ENCODE results near the gene RDH5.

Gene RDH5

DNA sequence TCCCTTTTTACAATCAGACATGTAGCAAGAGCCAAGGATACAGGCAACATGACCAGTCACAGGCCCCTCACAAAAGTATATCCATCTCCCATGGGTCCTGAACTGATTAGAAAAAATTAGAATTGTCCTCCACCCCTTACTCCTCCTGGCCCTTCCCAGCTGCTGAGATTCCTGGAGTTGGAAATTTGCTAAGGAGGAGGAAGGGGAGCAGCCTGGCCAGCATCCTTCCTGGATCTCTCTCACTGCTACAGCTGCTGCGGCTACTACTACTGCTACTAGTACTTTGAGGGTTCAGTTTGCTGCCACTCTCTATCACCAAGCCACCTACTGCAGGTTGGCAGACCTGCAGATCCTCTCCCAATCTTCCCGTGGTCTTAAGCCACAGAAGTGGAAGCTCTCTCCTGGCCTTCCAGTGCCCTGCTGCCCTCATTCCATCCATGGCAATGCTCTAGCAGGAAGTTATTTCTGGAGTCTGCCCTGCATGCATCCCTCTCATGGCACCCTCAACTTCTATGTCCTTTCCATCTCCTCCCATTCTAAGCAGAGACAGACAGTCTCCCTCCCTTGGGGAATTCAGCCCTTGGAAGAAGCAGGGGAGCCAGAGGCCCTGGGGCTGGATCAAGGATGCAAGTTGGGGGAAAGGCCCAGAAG, 13.5 kb upstream of the RDH5 start:
- Histone ChIP-seq H3K4me2 (ENCODE audit: low read length) (peak overlapping the region; percentile 92), H3K9ac (ENCODE audit: low read depth, low read length) (peak overlapping the region; percentile 52), H3K9me3 (replicated peaks; ENCODE audit: low read length) (no peaks in the 10 kb centered on the region), H3K27me3 (ENCODE audit: control insufficient read depth, insufficient read depth, low read length) (no peaks in the 10 kb centered on the region), H3K4me3 (ENCODE audit: low read length) (peak overlapping the region; percentile 84), H3K36me3 (ENCODE audit: insufficient read depth, low read length) (no peaks in the 10 kb centered on the region), H3K4me1 (ENCODE audit: control insufficient read depth, insufficient read depth, low read length) (peaks cover 49% of the 10 kb centered on the region)

GRCh38 chr12:55707219-55707671, 12.9 kb upstream of the RDH5 start:
- Histone ChIP-seq H3K36me3 (ENCODE audit: insufficient read depth, low read length) (no peaks in the 10 kb centered on the region), H3K27me3 (ENCODE audit: control insufficient read depth, insufficient read depth, low read length) (no peaks in the 10 kb centered on the region), H3K9me3 (replicated peaks; ENCODE audit: low read length) (no peaks in the 10 kb centered on the region), H3K9ac (ENCODE audit: low read depth, low read length) (peak overlapping the region; percentile 52), H3K4me2 (ENCODE audit: low read length) (peak overlapping the region; percentile 92), H3K4me1 (ENCODE audit: control insufficient read depth, insufficient read depth, low read length) (peaks cover 55% of the 10 kb centered on the region), H3K4me3 (ENCODE audit: low read length) (peak overlapping the region; percentile 84)

- Histone ChIP-seq H3K27me3 (ENCODE audit: control insufficient read depth, insufficient read depth, low read length) (no peaks in the 10 kb centered on the region), H3K36me3 (ENCODE audit: insufficient read depth, low read length) (no peaks in the 10 kb centered on the region), H3K4me3 (ENCODE audit: low read length) (peak within 1 kb of the TSS; percentile 84), H3K4me1 (ENCODE audit: control insufficient read depth, insufficient read depth, low read length) (peaks cover 59% of the 10 kb centered on the region), H3K9me3 (replicated peaks; ENCODE audit: low read length) (no peaks in the 10 kb centered on the region), H3K4me2 (ENCODE audit: low read length) (peak within 1 kb of the TSS; percentile 92), H3K9ac (ENCODE audit: low read depth, low read length) (peak within 1 kb of the TSS; percentile 52)
Observed at GRCh38 chr12:55707841-55708694, 12.1 kb upstream of the RDH5 start, which contains the start of gene ITGA7. Gene ITGA7 (minus strand): TSS chr12:55707904. CDS start chr12:55707682, 222 bp downstream.

GRCh38 chr12:55708695-55709233, 11.4 kb upstream of the RDH5 start:
- H3K27me3 ChIP-seq (ENCODE audit: control insufficient read depth, insufficient read depth, low read length) = no peaks in the 10 kb centered on the region
- H3K9me3 ChIP-seq (replicated peaks; ENCODE audit: low read length) = no peaks in the 10 kb centered on the region
- peaks cover 58% of the 10 kb centered on the region for H3K4me1 ChIP-seq (ENCODE audit: control insufficient read depth, insufficient read depth, low read length)
- H3K4me2 ChIP-seq (ENCODE audit: low read length) = peak overlapping the region; percentile 92
- peak overlapping the region; percentile 84 for H3K4me3 ChIP-seq (ENCODE audit: low read length)
- no peaks in the 10 kb centered on the region for H3K36me3 ChIP-seq (ENCODE audit: insufficient read depth, low read length)
- no peak overlapping the region for H3K9ac ChIP-seq (ENCODE audit: low read depth, low read length)

DNA sequence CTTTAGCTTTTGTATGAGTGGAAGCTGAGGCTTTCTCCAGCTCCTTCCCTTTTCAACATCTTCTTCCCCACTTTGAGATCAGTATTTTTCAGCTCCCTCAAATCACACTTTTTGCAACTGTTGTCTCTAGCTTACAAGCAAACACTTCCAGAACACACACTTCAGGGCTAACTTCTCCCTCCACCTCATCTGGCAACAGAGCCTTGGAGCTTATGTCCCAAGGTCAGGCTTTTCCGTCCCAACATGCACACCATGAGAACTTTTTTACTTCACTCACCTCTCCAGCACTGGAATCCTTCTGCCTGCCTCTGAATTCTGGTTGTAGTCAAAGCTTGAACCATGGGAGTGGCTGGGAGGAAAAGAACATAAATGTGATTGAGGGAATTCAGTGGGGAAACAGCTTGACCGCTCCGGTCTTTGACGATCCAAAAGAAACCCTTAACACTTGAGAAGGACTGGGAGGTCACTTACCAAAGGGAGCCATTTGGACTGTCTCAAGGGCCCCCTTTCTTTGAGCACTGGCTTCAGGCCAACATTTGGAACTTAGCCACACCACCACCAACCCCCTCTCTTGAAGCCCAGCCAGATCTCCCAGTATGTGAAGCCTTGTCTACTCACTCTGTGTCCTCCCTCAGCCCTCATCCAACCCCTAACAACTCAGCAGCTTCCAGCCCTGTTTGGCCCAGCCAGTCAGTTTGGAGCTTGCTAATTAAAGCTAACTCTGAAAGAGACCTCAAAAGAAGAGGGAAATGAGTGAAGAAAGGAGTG, 8.2 kb upstream of the RDH5 start:
- no peak overlapping the region for H3K9ac ChIP-seq (ENCODE audit: low read depth, low read length)
- H3K4me3 ChIP-seq (ENCODE audit: low read length) = no peak overlapping the region
- no peaks in the 10 kb centered on the region for H3K27me3 ChIP-seq (ENCODE audit: control insufficient read depth, insufficient read depth, low read length)
- no peak overlapping the region for H3K4me2 ChIP-seq (ENCODE audit: low read length)
- no peaks in the 10 kb centered on the region for H3K36me3 ChIP-seq (ENCODE audit: insufficient read depth, low read length)
- no peaks in the 10 kb centered on the region for H3K9me3 ChIP-seq (replicated peaks; ENCODE audit: low read length)
- H3K4me1 ChIP-seq (ENCODE audit: control insufficient read depth, insufficient read depth, low read length) = peaks cover 49% of the 10 kb centered on the region

DNA sequence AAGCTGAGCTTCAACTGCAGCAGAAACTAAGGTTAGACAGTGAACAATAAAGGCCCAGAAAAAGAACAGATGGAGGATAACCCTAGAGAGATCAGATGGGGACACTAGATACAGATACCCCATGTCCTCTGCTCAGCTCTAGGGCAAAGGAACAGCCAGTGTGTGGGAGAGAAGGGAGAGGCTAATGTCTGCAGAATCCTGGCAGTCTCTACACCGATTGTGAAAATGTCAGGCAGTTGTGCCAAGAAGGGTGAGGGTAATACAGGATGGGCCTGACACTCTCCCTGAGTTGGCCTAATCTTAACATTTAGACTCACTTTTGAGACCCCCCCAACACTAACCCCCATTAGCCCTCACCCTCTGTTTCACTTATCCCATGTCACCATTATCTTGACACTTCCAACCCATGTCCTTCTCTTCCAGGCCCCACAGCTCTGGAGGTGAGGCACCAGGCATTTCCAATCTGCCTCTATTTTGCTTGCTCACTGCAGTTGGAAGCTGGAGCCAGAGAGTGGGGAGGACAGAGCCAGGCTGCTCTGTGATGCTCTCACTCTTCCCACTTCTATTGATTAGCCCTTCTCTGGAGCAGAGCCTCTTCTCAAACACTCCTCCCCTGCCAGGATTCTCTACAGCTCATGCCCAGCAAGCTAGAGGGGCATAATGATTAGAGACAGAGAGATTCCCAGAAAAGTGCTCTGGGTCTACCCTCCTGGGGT, 7.3 kb upstream of the RDH5 start:
- H3K4me1 ChIP-seq (ENCODE audit: control insufficient read depth, insufficient read depth, low read length) = peaks cover 56% of the 10 kb centered on the region

GRCh38 chr12:55713721-55714120, 6.5 kb upstream of the RDH5 start:
- Histone ChIP-seq H3K9me3 (replicated peaks; ENCODE audit: low read length) (no peaks in the 10 kb centered on the region), H3K4me1 (ENCODE audit: control insufficient read depth, insufficient read depth, low read length) (peaks cover 59% of the 10 kb centered on the region), H3K9ac (ENCODE audit: low read depth, low read length) (peak overlapping the region; percentile 24), H3K27me3 (ENCODE audit: control insufficient read depth, insufficient read depth, low read length) (no peaks in the 10 kb centered on the region), H3K36me3 (ENCODE audit: insufficient read depth, low read length) (no peaks in the 10 kb centered on the region), H3K4me3 (ENCODE audit: low read length) (no peak overlapping the region), H3K4me2 (ENCODE audit: low read length) (peak overlapping the region; percentile 42)

More for the DNA sequence above, 7.3 kb upstream of the RDH5 start:
- Histone ChIP-seq H3K36me3 (ENCODE audit: insufficient read depth, low read length) (no peaks in the 10 kb centered on the region), H3K4me2 (ENCODE audit: low read length) (peak overlapping the region; percentile 42), H3K4me3 (ENCODE audit: low read length) (no peak overlapping the region), H3K9ac (ENCODE audit: low read depth, low read length) (peak overlapping the region; percentile 19), H3K9me3 (replicated peaks; ENCODE audit: low read length) (no peaks in the 10 kb centered on the region), H3K27me3 (ENCODE audit: control insufficient read depth, insufficient read depth, low read length) (no peaks in the 10 kb centered on the region)

GRCh38 chr12:55715169-55715764, 4.9 kb upstream of the RDH5 start:
- peaks cover 71% of the 10 kb centered on the region for H3K4me1 ChIP-seq (ENCODE audit: control insufficient read depth, insufficient read depth, low read length)
- no peaks in the 10 kb centered on the region for H3K36me3 ChIP-seq (ENCODE audit: insufficient read depth, low read length)
- peak overlapping the region; percentile 89 for H3K4me2 ChIP-seq (ENCODE audit: low read length)
- peak overlapping the region; percentile 77 for H3K4me3 ChIP-seq (ENCODE audit: low read length)
- H3K9me3 ChIP-seq (replicated peaks; ENCODE audit: low read length) = no peaks in the 10 kb centered on the region
- H3K9ac ChIP-seq (ENCODE audit: low read depth, low read length) = peak overlapping the region; percentile 90
- no peaks in the 10 kb centered on the region for H3K27me3 ChIP-seq (ENCODE audit: control insufficient read depth, insufficient read depth, low read length)

GRCh38 chr12:55715833-55716581, 4.2 kb upstream of the RDH5 start, which contains the start of gene BLOC1S1:
Gene BLOC1S1 (plus strand): TSS chr12:55716046. CDS start chr12:55716052, 6 bp downstream.
- peaks cover 77% of the 10 kb centered on the region for H3K4me1 ChIP-seq (ENCODE audit: control insufficient read depth, insufficient read depth, low read length)
- peak within 1 kb of the TSS; percentile 89 for H3K4me2 ChIP-seq (ENCODE audit: low read length)
- H3K36me3 ChIP-seq (ENCODE audit: insufficient read depth, low read length) = no peaks in the 10 kb centered on the region
- no peaks in the 10 kb centered on the region for H3K9me3 ChIP-seq (replicated peaks; ENCODE audit: low read length)
- no peaks in the 10 kb centered on the region for H3K27me3 ChIP-seq (ENCODE audit: control insufficient read depth, insufficient read depth, low read length)
- peak within 1 kb of the TSS; percentile 90 for H3K9ac ChIP-seq (ENCODE audit: low read depth, low read length)
- peak within 1 kb of the TSS; percentile 77 for H3K4me3 ChIP-seq (ENCODE audit: low read length)

GRCh38 chr12:55716582-55716957, 3.6 kb upstream of the RDH5 start:
- Histone ChIP-seq H3K4me2 (ENCODE audit: low read length) (peak overlapping the region; percentile 89), H3K4me3 (ENCODE audit: low read length) (peak overlapping the region; percentile 77), H3K9me3 (replicated peaks; ENCODE audit: low read length) (no peaks in the 10 kb centered on the region), H3K36me3 (ENCODE audit: insufficient read depth, low read length) (no peaks in the 10 kb centered on the region), H3K9ac (ENCODE audit: low read depth, low read length) (peak overlapping the region; percentile 90), H3K27me3 (ENCODE audit: control insufficient read depth, insufficient read depth, low read length) (no peaks in the 10 kb centered on the region), H3K4me1 (ENCODE audit: control insufficient read depth, insufficient read depth, low read length) (peaks cover 81% of the 10 kb centered on the region)

Data from skeletal muscle satellite cell (primary cell).